ENCODE data around the gene ALG12.

ALG12 gene

GRCh38 chr22:49957826-49958365 is 39.7 kb upstream of the ALG12 start:
- no peak for DNase-seq (ENCODE audit: low read depth, low spot score)

- DNase-seq (ENCODE audit: low read depth, low spot score) = no peak
These were observed 38.9 kb upstream of the ALG12 start for GRCh38 chr22:49956914-49957825.

- DNase-seq (ENCODE audit: low read depth, low spot score) = no peak
These were observed 38.2 kb upstream of the ALG12 start for GRCh38 chr22:49956418-49956770.

GRCh38 chr22:49955581-49956417 is 37.6 kb upstream of the ALG12 start:
- no peak for DNase-seq (ENCODE audit: low read depth, low spot score)

GRCh38 chr22:49954991-49955580 is 36.8 kb upstream of the ALG12 start:
- DNase-seq (ENCODE audit: low read depth, low spot score) = no peak

- DNase-seq (ENCODE audit: low read depth, low spot score) = no peak
These were observed 36.1 kb upstream of the ALG12 start for GRCh38 chr22:49954354-49954753.

GRCh38 chr22:49953680-49954344 is 35.6 kb upstream of the ALG12 start:
- DNase-seq (ENCODE audit: low read depth, low spot score) = no peak

- no peak for DNase-seq (ENCODE audit: low read depth, low spot score)
These were observed 34.9 kb upstream of the ALG12 start for GRCh38 chr22:49953027-49953679.

- no peak for DNase-seq (ENCODE audit: low read depth, low spot score)
These were observed 34.0 kb upstream of the ALG12 start for GRCh38 chr22:49951986-49952896.

GRCh38 chr22:49951678-49951985 is 33.4 kb upstream of the ALG12 start:
- no peak for DNase-seq (ENCODE audit: low read depth, low spot score)

GRCh38 chr22:49951000-49951677 is 32.9 kb upstream of the ALG12 start:
- DNase-seq (ENCODE audit: low read depth, low spot score) = no peak

- no peak for DNase-seq (ENCODE audit: low read depth, low spot score)
These were observed 32.3 kb upstream of the ALG12 start for GRCh38 chr22:49950396-49950994.

GRCh38 chr22:49949914-49950292 is 31.7 kb upstream of the ALG12 start:
- DNase-seq (ENCODE audit: low read depth, low spot score) = no peak

- DNase-seq (ENCODE audit: low read depth, low spot score) = no peak
These were observed 31.0 kb upstream of the ALG12 start for GRCh38 chr22:49948958-49949913.

GRCh38 chr22:49948116-49948957 is 30.1 kb upstream of the ALG12 start:
- no peak for DNase-seq (ENCODE audit: low read depth, low spot score)

- DNase-seq (ENCODE audit: low read depth, low spot score) = no peak
These were observed 29.0 kb upstream of the ALG12 start for GRCh38 chr22:49947296-49947622.

GRCh38 chr22:49946612-49947295 is 28.5 kb upstream of the ALG12 start:
- no peak for DNase-seq (ENCODE audit: low read depth, low spot score)

Data from activated naive CD8-positive, alpha-beta T cell treated with anti-CD3 and anti-CD28 coated beads, Interleukin-2, amount 50 U/mL, for 16 hours (primary cell).